ENCODE data around the gene AMOTL2.

DNA sequence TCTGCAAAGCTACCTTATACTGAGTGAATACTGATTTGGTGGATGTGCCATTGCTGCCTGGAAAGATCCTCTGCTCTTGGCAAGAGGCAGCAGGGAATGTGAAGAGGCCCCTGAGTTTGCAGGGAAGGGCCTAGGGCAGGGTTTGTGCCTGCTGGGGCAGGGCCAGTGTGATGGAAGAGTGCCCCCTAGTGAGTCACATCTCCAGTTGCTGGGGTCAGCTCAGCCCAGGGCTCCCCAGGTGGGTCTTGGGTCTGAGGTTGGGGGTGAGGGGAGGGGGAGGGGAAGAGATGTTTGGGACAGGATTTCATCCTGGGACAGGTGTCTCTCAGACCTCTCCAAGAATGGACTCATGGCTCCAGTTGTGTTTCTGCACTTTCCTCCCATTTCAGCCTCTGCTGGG lies 4.1 kb upstream of the AMOTL2 start:
- TF ChIP-seq, protein P1, sequence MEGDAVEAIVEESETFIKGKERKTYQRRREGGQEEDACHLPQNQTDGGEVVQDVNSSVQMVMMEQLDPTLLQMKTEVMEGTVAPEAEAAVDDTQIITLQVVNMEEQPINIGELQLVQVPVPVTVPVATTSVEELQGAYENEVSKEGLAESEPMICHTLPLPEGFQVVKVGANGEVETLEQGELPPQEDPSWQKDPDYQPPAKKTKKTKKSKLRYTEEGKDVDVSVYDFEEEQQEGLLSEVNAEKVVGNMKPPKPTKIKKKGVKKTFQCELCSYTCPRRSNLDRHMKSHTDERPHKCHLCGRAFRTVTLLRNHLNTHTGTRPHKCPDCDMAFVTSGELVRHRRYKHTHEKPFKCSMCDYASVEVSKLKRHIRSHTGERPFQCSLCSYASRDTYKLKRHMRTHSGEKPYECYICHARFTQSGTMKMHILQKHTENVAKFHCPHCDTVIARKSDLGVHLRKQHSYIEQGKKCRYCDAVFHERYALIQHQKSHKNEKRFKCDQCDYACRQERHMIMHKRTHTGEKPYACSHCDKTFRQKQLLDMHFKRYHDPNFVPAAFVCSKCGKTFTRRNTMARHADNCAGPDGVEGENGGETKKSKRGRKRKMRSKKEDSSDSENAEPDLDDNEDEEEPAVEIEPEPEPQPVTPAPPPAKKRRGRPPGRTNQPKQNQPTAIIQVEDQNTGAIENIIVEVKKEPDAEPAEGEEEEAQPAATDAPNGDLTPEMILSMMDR (conservative IDR thresholded peaks at IDR 0.05; ENCODE audit: low read depth in 2 of 2): peak; percentile 75 to 95
- no peak for TF ChIP-seq POLR2AphosphoS5 (IDR thresholded peaks at IDR 0.05; ENCODE audit: low read depth)
